Cortex of kidney (tissue), 1 donor: Measurements from ENCODE around the gene OR2L3.
"Not testable (repeated sequence)": the region's sequence is repeated elsewhere in the genome, so short reads cannot be mapped to it uniquely, and the experiment has no call there.

ENCODE experiments used
- DNase-seq: peaks from one replicate; lab custom pipeline; 2025; lab: John Stamatoyannopoulos, UW

OR2L3 gene

DNA sequence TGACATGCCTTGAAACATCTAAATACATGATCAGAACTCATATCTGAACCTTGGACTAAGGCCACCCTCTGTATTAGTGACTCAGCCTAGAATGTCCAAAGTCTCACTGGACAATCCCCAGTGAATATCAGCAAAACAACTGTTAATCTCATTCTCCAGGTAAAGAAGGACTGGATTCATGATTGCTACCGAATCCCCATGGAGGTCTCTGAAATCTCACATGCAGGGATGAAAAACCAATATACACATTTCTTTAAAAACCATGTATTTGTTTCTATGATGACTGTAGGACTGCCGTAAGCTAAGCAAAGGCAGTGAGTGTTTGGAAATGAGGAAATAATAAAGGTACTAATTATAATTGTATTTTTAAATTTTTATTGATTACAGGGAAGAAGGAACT lies at the start of gene OR2L3:
TSS of gene OR2L3 (plus strand) at position 301 of the 400 bp plus-strand sequence. CDS start 13,846 bp downstream, outside the sequence.
- DNase-seq: no peak

GRCh38 chr1:247998811-247999210 lies 47.8 kb upstream of the OR2L3 start:
- DNase-seq: no peak

GRCh38 chr1:248000169-248000568 lies 46.5 kb upstream of the OR2L3 start:
- no peak for DNase-seq

GRCh38 chr1:248007778-248008177 lies 38.9 kb upstream of the OR2L3 start:
- no peak for DNase-seq

- DNase-seq: no peak
Measured at GRCh38 chr1:248009681-248010080, 37.0 kb upstream of the OR2L3 start.

- no peak for DNase-seq
Measured at GRCh38 chr1:248013229-248013710, 33.4 kb upstream of the OR2L3 start, which contains the start of gene OR2L5. OR2L5 (plus strand) TSS chr1:248013660; CDS start chr1:248021948, 8,288 bp downstream.

GRCh38 chr1:248015803-248016202 lies 30.8 kb upstream of the OR2L3 start:
- DNase-seq: no peak

- no peak for DNase-seq
Measured at GRCh38 chr1:248029770-248030169, 16.9 kb upstream of the OR2L3 start, which contains the start of gene OR2L2. OR2L2 (plus strand) TSS chr1:248030070; CDS start chr1:248038268, 8,198 bp downstream.

- DNase-seq: no peak
Measured at GRCh38 chr1:248045209-248045608, 1.4 kb upstream of the OR2L3 start.

GRCh38 chr1:248047008-248047407 lies 372 bp downstream of the OR2L3 start:
- no peak for DNase-seq

- DNase-seq: no peak
Measured at GRCh38 chr1:248054671-248055070, 8.0 kb downstream of the OR2L3 start.

DNA sequence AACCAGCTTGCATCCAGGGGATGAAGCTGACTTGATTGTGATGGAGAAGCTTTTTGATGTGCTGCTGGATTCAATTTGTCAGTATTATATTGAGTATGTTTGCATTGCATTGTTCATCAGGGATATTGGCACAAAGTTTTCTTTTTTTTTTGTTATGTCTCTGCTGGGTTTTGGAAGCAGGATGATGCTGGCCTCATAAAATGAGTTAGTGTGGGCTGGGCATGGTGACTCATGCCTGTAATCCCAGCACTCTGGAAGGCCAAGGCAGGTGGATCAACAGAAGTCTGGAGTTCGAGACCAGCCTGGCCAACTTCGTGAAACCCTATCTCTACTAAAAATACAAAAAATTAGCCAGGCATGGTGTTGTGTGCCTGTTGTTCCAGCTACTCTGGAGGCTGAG lies 8.6 kb downstream of the OR2L3 start:
- no peak for DNase-seq

- no peak for DNase-seq
Measured at GRCh38 chr1:248065071-248065470, 18.4 kb downstream of the OR2L3 start.

GRCh38 chr1:248065604-248066003 lies 19.0 kb downstream of the OR2L3 start:
- DNase-seq: no peak

GRCh38 chr1:248083864-248084263 lies 37.2 kb downstream of the OR2L3 start:
- not testable (repeated sequence) for DNase-seq

DNA sequence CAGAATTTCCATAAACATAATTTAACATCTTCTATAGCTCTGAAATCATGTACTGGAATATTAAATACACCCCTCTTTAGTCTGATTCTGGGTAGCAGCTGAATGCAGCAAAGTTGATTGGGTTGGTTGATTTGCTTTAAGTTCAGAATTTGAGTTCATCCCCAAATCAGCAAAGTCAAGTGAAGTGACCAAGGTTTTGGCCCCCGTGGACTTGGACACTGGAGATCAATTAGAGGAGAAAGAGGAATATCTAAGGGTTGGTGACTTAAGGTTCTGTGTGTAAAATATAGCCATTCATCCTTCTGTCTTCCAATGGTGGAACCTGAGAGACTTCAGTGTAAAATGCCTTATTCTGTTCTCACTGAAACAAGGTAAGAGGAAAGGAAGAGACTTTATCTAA lies 48.2 kb downstream of the OR2L3 start, which contains the start of gene OR2L13:
TSS of gene OR2L13 (plus strand) at position 301 of the 400 bp plus-strand sequence. CDS start 4,192 bp downstream, outside the sequence.
- no peak for DNase-seq

DNA sequence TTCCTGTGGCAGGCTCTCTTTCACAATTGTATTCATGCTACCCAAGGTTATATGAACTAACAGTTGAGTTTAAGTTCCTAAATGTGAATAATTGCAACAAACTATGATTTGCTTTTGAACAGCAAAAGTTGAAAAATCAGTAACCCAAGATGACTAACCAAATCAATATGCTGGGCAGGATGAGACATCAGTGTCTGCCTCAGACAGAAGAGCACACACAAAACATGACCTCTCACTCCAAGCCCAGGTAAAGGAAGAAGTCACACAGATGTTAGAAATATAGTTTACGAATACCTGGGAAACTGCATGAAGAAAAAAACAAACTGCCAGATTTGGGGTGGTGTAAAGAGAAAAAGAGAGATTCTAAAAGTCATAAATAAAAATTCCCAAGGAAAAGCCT lies 51.9 kb downstream of the OR2L3 start:
- no peak for DNase-seq

DNA sequence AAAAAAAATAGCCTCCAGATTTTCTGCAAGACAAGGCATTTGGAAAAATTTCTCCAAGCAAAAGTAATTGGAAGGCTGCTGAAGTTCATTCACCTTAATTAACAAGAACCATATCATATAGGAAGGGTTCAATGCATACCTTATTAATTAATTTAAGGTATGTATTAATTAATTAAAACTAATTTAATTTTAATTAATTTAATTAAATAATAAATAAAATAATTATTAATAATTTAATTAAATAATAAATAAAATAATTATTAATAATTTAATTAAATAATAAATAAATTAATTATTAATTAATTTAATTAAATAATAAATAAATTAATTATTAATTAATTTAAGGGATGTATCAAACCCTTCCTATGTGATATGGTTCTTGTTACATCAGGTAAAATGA lies 56.2 kb downstream of the OR2L3 start:
- no peak for DNase-seq

DNA sequence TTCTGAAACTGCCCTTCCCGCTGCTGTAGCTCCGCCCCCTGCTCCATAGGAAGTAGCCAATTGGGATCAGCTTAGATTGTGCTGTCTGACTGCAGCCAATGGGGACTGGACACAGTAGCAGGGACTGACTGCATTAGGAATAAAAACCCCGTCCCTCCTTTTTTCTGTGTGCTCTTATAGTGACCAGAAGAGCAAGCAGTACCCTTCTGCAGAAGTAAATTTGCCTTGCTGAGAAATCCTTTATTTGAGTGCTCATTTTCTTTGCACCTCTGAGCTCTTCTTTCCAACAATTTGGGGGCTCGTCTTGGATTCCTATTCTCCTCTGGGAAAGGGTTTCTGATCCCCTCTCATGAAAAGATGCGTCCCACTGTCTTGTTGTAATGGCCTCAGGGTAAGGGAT lies 64.5 kb downstream of the OR2L3 start:
- DNase-seq: no peak
